Ascending aorta (tissue), 2 donors: Measurements from ENCODE around the gene TYMP. TPM values are rescaled to one million over a fixed set of nuclear protein-coding genes. Genes with fewer than 3 reads are reported as not detected.

Source experiments
- DNase-seq, 2 donors: peaks; one replicate each; pipeline ENCODE4 v3.0.0-alpha.2; 2019; ENCODE audit warnings: low spot score in 2 of 2
- H3K27ac ChIP-seq, 2 donors: fragments of 200-600 bp; sonication (generic); one replicate each; pipeline ENCODE4 v1.5.1; 2016 to 2017; ENCODE audit warnings: mild to moderate bottlenecking in 1 of 2
- H3K27me3 ChIP-seq: fragments of 200-600 bp; sonication (generic); one replicate; pipeline ENCODE4 v1.5.1; 2017
- H3K36me3 ChIP-seq, 2 donors: fragments of 200-600 bp; sonication (generic); one replicate each; pipeline ENCODE4 v1.5.1; 2016
- H3K4me1 ChIP-seq, 2 donors: fragments of 200-600 bp; sonication (generic); one replicate each; pipeline ENCODE4 v1.5.1; 2016 to 2017; ENCODE audit warnings: mild to moderate bottlenecking in 1 of 2
- H3K4me3 ChIP-seq, 2 donors: fragments of 200-600 bp; sonication (generic); one replicate each; pipeline ENCODE4 v1.5.1; 2016 to 2017; ENCODE audit warnings: mild to moderate bottlenecking in 1 of 2
- H3K9me3 ChIP-seq, 2 donors: fragments of 200-600 bp; sonication (generic); one replicate each; pipeline ENCODE4 v1.5.1; 2016
- CTCF ChIP-seq, 3 experiments: fragments of 200-600 bp in 2 of 3; fragments of 450-650 bp in 1 of 3; sonication (generic) in 2 of 3; IDR thresholded peaks; one replicate each; pipeline ENCODE4 v1.5.1; 2016 to 2019; ENCODE audit warnings: antibody characterized with exemption in 3 of 3, mild to moderate bottlenecking in 1 of 3, moderate library complexity in 1 of 3
- intact Hi-C: fragments of 100-400 bp; cut with DNase I; formaldehyde crosslinking; loops from one replicate; pipeline ENCODE4 v1.15.1; 2023
- total RNA-seq: library from RNA; depleted of rRNA; stranded (reverse); fragments of >200 nt; gene quantifications from one replicate; pipeline ENCODE4 v1.1.0, GENCODE V29; 2016

Gene TYMP
- total RNA-seq, 1 donor from 2014 or later: 150 TPM

- intact Hi-C loops: loop anchor here (5.0 kb wide), 1 partner anchor 98 kb away; the partner anchor contains the start of gene ARSA
- DNase-seq: no peak
- Histone ChIP-seq H3K27ac (peak overlapping the region; percentile 80 to 91), H3K9me3 (no peaks in the 10 kb centered on the region), H3K4me3 (peak overlapping the region; percentile 61 to 78), H3K36me3 (no peaks in the 10 kb centered on the region), H3K4me1 (peaks cover 18 to 37% of the 10 kb centered on the region in 2 donors), H3K27me3 (peaks cover 11% of the 10 kb centered on the region)
- TF ChIP-seq CTCF (IDR thresholded peaks at IDR 0.05): no peak
These were observed 356 bp downstream of the TYMP start for GRCh38 chr22:50529416-50529896.

DNA sequence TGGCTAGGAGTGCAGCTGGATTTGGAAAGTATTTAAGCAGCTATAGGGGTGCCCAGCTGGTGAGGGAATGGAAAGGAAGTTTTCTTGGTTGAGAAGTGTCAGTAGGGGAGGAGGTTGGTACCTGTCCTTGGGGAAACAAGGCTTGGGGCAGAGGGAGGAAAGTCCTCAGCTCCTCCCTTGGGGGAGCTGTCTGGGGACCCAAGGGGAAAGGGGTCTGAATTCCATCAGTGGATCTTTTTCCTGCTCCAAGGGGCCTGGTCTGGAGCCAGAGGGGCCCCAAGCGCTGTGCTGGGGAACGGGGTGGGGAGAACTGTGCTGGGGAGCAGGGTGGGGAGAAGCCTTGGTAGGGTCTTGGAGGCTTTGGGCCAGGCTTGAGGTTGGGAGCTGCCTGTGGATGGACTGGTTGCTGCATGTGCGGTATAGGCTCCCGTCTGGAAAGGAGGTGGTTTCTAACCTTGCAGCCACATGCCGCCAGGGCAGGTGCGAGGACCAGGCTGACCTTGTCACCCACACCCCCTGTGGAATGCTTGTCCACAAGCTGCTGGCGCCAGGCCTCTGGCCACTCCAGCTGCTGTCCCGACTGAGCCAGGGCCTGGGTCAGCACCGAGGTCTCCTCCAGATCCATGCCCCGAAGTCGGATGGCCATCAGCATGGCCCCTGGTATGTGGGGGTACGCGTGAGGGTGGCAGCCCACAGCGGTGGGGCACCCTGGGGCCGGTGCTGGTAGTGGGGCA lies 963 bp downstream of the TYMP start:
- peaks cover 11% of the 10 kb centered on the region for H3K27me3 ChIP-seq
- H3K4me3 ChIP-seq: peak overlapping the region in 1 of 2 donors; percentile 78
- TF ChIP-seq CTCF (IDR thresholded peaks at IDR 0.05): no peak
- DNase-seq: no peak
- peaks cover 0 to 3% of the 10 kb centered on the region in 2 donors for H3K36me3 ChIP-seq
- H3K9me3 ChIP-seq: no peaks in the 10 kb centered on the region
- peak overlapping the region; percentile 80 to 91 for H3K27ac ChIP-seq
- intact Hi-C loops: loop anchor here (5.0 kb wide), 1 partner anchor 98 kb away; the partner anchor contains the start of gene ARSA
- H3K4me1 ChIP-seq: peaks cover 18 to 40% of the 10 kb centered on the region in 2 donors

DNA sequence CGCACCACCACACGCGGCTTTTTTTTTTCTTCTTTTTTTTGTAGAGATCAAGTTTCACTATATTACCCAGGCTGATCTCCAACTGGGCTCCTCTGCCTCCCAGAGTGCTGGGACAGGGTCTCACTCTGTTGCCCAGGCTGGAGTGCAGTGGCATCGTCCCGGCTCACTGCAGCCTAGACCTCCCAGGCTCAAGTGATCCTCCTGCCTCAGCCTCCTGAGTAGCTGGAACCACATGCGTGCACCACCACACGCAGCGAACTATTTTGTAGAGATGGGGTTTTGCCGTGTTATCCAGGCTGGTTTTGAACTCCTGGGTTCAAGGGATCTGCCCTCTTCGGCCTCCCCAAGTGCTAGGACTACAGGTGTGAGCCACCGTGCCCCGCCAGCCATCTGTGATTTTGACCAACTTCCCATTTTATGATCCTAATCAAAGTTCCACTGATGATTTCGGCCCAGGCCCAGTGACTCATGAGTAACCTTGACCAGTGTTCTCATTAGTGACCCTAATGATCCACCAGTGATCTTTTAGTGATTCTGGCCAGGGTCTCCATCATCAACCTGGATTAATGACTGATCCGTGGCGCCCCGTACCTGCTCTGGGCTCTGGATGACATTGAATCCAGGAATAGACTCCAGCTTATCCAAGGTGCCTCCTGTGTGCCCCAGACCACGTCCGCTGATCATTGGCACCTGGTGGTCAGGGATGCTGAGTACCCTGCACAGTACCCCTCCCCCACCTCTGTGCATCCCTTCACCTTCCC lies 1.7 kb downstream of the TYMP start:
- no peak for DNase-seq
- Histone ChIP-seq H3K9me3 (no peaks in the 10 kb centered on the region), H3K27ac (peak overlapping the region in 1 of 2 donors; percentile 80), H3K4me3 (peak overlapping the region in 1 of 2 donors; percentile 78), H3K36me3 (peaks cover under 1 to 11% of the 10 kb centered on the region in 2 donors), H3K4me1 (peaks cover 18 to 40% of the 10 kb centered on the region in 2 donors), H3K27me3 (peaks cover 11% of the 10 kb centered on the region)
- no peak for TF ChIP-seq CTCF (IDR thresholded peaks at IDR 0.05)
- intact Hi-C loops: loop anchor here (5.0 kb wide), 1 partner anchor 99 kb away; the partner anchor contains the start of gene ARSA

- peak overlapping the region; percentile 75 to 79 for H3K4me3 ChIP-seq
- H3K27me3 ChIP-seq: peaks cover 11% of the 10 kb centered on the region
- H3K36me3 ChIP-seq: peaks cover 6 to 21% of the 10 kb centered on the region in 2 donors
- H3K9me3 ChIP-seq: no peaks in the 10 kb centered on the region
- peaks cover 16 to 36% of the 10 kb centered on the region in 2 donors for H3K4me1 ChIP-seq
- no peak for TF ChIP-seq CTCF (IDR thresholded peaks at IDR 0.05)
- intact Hi-C loops: loop anchor here (1.0 to 5.0 kb wide), 2 partner anchors 35 to 100 kb away; partner anchors contain the start of genes ARSA and SYCE3
- peak overlapping the region; percentile 85 to 93 for H3K27ac ChIP-seq
- DNase-seq: no peak
These were observed 2.7 kb downstream of the TYMP start for GRCh38 chr22:50526834-50527801.
